Right cardiac atrium (tissue), 5 donors: ENCODE data around the gene ERMARD. TPM values are rescaled to one million over a fixed set of nuclear protein-coding genes. Genes with fewer than 3 reads are reported as not detected.

Experiments
- ATAC-seq, 2 donors: fragments of 200-7000 bp; cut with Tn5 transposase; one replicate each; pipeline versions ENCODE4 v1.8.0 to v1.9.1; 2020; ENCODE audit warnings: moderate library complexity in 2 of 2, mild to moderate bottlenecking in 1 of 2
- DNase-seq, 3 donors: peaks; one replicate each; pipeline ENCODE4 v3.0.0-alpha.2; 2020
- H3K27ac ChIP-seq: one replicate; pipeline ENCODE4 v1.5.1; 2013; ENCODE audit warnings: mild to moderate bottlenecking, low read length, control low read depth, moderate library complexity
- H3K27me3 ChIP-seq: one replicate; pipeline ENCODE4 v1.6.1; 2013; ENCODE audit not compliant: control insufficient read depth, insufficient read depth
- H3K4me1 ChIP-seq: one replicate; pipeline ENCODE4 v1.6.1; 2013; ENCODE audit warnings: low read length; ENCODE audit not compliant: control insufficient read depth, insufficient read depth
- H3K4me3 ChIP-seq: one replicate; pipeline ENCODE4 v1.5.1; 2013; ENCODE audit warnings: low read length, control low read depth
- H3K9me3 ChIP-seq: one replicate; pipeline ENCODE4 v1.6.1; 2013; ENCODE audit warnings: low read length; ENCODE audit not compliant: control insufficient read depth
- WGBS: extraction: QIAGEN DNeasy Blood & Tissue Kit; methylation state at CpG from one replicate; pipeline ENCODE4 v1.1.7; 2013; 5-methylcytosine and 5-hydroxymethylcytosine counted together
- intact Hi-C, 4 donors: fragments of 100-400 bp; cut with DNase I; formaldehyde crosslinking; loops; one replicate each; pipeline versions ENCODE4 v1.11.0 to v1.14.0; 2022 to 2023
- polyA plus RNA-seq: library from polyadenylated mRNA; stranded (reverse); fragments of 200-250 nt; gene quantifications from one replicate; pipeline ENCODE4 v1.2.3, GENCODE V29; 2013
- total RNA-seq, 4 donors: library from RNA; stranded (reverse); fragmentation: NEBNext Ultra II Directional; extraction: Animal tissue kit (Norgen Biotek cat#: 25700); gene quantifications; one replicate each; pipeline ENCODE4 v1.2.1, GENCODE V29; 2021
- donor health status: healthy with polysubstance abuse.
- donor health status: DM: no; HTN: yes; CAD: no.
- donor health status: DM: no; HTN: no; CAD: no.
- donor health status: DM: no; HTN: yes; CAD: no; lungs with severe emphysema.
- donor health status: DM: yes; HTN: yes; CAD: no.

Gene ERMARD
- total and polyA plus RNA-seq, 5 donors: 10.3 to 13.2 (median 12.2) TPM

DNA sequence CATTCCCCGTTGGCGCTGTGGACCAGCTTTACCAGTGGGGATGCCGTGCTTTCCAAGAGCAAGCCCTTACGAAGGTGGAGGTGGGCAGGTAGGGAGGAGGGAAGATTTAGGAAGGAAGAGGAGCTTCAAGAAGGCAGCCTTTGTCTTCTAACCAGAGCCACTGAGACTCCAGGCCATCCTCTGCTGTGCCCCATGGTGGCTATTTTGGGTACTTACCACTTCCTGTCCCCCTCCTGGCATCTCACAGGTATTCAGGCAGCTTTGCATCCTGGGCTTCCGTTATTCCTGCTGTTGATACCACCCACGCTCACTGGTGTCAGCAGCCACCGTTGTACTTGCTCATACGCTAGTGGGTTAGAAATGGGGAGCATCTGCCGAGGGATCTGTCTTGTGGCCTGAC lies 22.9 kb downstream of the ERMARD start:
- 86% methylated on average over 9 of the region's 9 CpGs for WGBS
- no peak overlapping the region for H3K27ac ChIP-seq
- no peak for DNase-seq
- no peaks in the 10 kb centered on the region for H3K9me3 ChIP-seq
- no peaks in the 10 kb centered on the region for H3K4me1 ChIP-seq
- H3K4me3 ChIP-seq: no peak overlapping the region
- intact Hi-C loops: no loop called here
- H3K27me3 ChIP-seq: no peaks in the 10 kb centered on the region
- ATAC-seq: no peak

DNA sequence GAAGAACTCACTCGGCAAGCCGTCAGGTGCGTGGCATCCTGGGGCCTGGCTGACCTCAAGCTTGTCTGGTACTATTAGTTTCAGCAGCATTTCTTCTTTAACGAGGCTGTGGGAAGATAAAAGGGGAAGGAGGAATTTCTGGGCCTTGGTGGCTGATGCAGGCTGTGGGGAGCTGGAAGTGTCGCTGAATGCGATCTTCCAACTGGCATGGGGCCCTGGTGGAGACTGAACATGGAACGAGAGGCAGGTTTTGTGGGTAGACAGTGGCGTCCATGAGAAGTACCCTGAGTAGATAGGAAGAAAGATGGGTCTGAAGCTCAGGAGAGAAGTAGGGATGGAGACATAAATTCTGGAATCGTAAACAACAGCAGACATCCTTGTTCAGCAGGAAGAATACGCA lies 23.9 kb downstream of the ERMARD start:
- H3K9me3 ChIP-seq: no peaks in the 10 kb centered on the region
- ATAC-seq (no peak), DNase-seq (no peak)
- intact Hi-C loops: no loop called here
- H3K4me1 ChIP-seq: no peaks in the 10 kb centered on the region
- 87% methylated on average over 10 of the region's 10 CpGs for WGBS
- H3K4me3 ChIP-seq: no peak overlapping the region
- H3K27ac ChIP-seq: no peak overlapping the region
- no peaks in the 10 kb centered on the region for H3K27me3 ChIP-seq

DNA sequence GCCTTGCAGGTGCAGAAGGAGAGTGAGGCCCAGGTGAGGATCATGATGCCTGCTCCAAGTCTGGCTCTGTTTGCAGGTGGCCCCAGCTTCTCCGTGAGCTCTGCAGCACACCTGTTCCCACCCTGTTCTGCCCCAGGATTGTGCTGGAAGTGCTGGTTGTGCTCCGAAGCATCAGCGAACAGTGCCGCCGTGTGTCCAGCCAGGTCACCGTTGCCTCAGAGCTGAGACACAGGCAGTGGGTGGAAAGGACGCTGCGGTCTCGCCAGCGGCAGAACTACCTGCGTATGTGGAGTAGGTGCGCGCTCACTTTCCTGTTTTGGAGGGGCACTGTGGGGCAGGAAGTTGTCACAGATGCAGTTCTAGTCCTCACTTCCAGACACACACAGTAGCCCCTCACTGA lies 25.0 kb downstream of the ERMARD start:
- no peak overlapping the region for H3K27ac ChIP-seq
- WGBS: 95% methylated on average over 13 of the region's 13 CpGs
- no peaks in the 10 kb centered on the region for H3K4me1 ChIP-seq
- no peaks in the 10 kb centered on the region for H3K9me3 ChIP-seq
- DNase-seq (no peak), ATAC-seq (no peak)
- intact Hi-C loops: no loop called here
- H3K4me3 ChIP-seq: no peak overlapping the region
- H3K27me3 ChIP-seq: no peaks in the 10 kb centered on the region

DNA sequence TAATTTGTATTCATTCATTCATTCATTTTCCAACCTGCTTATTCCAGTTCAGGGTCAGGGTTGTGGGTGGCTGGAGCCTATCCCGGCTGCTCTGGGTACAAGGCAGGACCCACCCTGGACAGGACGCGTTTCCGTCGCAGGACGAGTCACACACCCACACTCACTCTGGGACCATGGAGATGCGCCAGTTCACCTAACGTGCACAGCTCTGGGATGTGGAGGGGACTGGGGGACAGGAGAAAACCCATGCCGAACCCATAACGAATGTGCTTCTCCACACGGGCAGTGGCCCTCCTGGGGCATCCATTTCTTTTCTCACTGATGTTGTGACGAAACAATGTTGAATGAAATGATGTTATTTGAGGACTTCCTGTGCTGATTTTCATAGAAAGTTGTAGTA lies 26.5 kb downstream of the ERMARD start:
- Histone ChIP-seq H3K9me3 (no peaks in the 10 kb centered on the region), H3K27ac (no peak overlapping the region), H3K27me3 (no peaks in the 10 kb centered on the region), H3K4me3 (no peak overlapping the region), H3K4me1 (no peaks in the 10 kb centered on the region)
- 92% methylated on average over 12 of the region's 12 CpGs for WGBS
- ATAC-seq (no peak), DNase-seq (no peak)
- intact Hi-C loops: no loop called here

DNA sequence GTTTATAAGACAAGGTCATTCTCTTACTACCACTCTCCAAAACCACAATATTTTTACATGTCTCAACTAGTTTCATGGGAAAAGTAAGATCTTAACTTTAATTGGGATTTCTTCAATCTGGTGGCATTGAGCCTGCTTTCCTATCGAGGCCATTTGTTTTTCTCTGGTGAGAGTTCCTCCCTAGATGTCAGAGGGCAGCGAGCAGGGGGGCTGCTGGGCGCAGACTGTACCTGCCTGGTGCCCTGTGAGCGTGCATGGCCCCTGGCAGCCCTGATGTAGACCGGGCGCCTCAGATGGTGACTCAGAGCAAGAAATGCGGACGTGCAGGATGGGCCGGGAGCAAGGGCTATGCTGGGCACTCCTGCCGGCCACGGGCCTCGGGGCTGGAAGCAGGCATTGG lies 27.2 kb downstream of the ERMARD start:
- H3K4me1 ChIP-seq: no peaks in the 10 kb centered on the region
- no peak overlapping the region for H3K4me3 ChIP-seq
- no peaks in the 10 kb centered on the region for H3K9me3 ChIP-seq
- ATAC-seq: no peak
- intact Hi-C loops: no loop called here
- WGBS: 93% methylated on average over 12 of the region's 12 CpGs
- DNase-seq: no peak
- H3K27me3 ChIP-seq: no peaks in the 10 kb centered on the region
- no peak overlapping the region for H3K27ac ChIP-seq

DNA sequence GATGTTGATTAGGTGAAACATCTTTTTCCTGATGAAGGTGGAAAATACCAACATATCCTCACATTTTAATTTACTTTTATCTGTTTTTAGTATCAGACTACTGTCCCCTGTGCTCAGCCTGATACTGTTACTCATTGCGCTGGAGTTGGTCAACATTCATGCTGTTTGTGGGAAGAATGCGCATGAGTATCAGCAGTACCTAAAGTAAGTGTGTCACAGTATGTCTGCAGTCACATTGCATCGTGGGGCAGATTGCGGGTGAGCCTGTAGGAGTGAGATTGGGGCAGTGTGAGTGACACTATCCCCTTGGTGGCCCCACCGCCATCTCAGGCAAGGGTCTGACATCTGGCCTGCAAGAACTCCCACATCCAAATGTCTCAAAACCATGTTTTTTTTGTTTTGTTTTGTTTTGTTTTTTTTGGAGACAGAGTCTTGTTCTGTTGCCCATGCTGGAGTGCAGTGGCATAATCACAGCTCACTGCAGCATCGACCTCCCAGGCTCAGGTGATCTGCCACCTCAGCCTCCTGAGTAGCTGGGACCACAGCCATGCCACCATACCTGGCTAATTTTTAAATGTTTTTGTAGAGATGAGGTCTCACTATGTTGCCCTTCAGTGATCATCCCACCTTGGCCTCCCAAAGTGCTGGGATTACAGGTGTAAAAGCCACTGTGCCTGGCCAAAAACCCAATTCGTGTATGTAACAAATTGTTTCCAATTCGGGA lies 27.8 kb downstream of the ERMARD start:
- WGBS: 87% methylated on average over 8 of the region's 8 CpGs
- no peak for DNase-seq

DNA sequence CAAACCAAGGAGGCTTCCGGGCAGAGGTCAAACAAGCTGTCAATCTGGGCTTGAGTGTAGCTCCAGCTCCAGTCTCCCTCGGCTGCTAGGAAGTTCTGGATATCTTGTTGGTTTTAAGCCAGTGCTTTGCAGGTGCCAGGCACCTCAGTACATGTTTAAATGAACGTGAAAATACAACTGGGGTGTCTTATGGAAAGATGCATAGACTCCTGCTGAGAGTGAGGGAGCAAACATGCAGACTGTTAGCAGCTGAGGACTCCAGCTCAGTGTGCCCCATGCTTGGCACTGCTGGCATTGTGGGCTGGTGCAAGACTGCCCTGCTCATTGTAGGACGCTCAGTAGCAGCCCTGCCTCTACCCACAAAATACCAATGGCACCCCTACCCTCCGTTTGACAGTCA lies 28.5 kb downstream of the ERMARD start:
- intact Hi-C loops: no loop called here
- DNase-seq (no peak), ATAC-seq (no peak)
- Histone ChIP-seq H3K27me3 (no peaks in the 10 kb centered on the region), H3K4me3 (no peak overlapping the region), H3K27ac (no peak overlapping the region), H3K9me3 (no peaks in the 10 kb centered on the region), H3K4me1 (no peaks in the 10 kb centered on the region)
- 80% methylated on average over 5 of the region's 5 CpGs for WGBS

More for the DNA sequence above, 27.8 kb downstream of the ERMARD start:
- Histone ChIP-seq H3K27me3 (no peaks in the 10 kb centered on the region), H3K9me3 (no peaks in the 10 kb centered on the region), H3K4me3 (no peak overlapping the region), H3K27ac (no peak overlapping the region), H3K4me1 (no peaks in the 10 kb centered on the region)
- intact Hi-C loops: no loop called here
- ATAC-seq: no peak

DNA sequence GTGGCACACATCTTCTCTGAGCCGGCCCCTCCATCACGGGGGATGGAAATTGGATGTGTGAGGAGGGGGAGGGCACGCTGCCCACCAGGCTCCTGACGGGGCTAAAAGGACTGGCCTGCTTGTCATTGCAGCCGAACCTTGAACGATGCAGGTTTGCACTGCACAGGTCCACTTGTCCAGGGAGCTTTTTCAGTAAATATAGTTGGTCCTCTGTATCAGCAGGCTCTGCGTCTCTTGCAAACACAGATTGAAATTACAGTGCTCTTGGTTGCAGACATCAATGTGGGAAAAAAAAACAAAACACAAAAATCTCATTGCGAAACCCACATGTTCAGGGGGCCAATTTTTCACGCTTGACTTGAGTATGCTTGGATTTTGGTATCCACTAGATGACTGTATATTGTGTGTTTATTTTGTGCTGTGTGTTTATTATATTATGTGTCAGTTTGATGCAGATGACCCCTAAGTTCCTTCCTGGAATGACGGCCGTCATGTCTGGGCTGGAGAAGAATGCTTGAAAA lies 29.2 kb downstream of the ERMARD start:
- Histone ChIP-seq H3K4me1 (no peaks in the 10 kb centered on the region), H3K9me3 (no peaks in the 10 kb centered on the region), H3K27me3 (no peaks in the 10 kb centered on the region), H3K27ac (no peak overlapping the region), H3K4me3 (no peak overlapping the region)
- intact Hi-C loops: no loop called here
- 87% methylated on average over 11 of the region's 11 CpGs for WGBS
- ATAC-seq: no peak
- no peak for DNase-seq

DNA sequence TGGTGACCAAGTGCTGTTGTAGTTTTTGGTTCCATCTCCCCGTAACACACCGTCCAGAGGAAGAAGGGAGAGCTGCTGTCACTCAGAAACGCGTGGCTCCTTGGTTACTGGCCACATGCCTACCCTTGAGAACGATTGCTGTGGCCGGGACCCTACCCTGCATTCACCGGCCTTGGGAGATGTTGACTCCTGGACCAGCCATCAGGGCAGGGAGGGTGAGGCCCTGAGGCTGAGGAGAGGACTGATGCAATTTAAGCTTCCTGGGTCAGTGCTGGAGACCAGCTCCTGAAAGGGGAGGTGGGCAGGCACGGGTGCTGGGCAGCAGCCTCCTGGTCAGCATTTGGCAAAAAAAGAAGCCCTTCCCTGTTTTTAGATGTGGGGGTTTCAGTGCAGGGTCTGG lies 31.5 kb downstream of the ERMARD start:
- 97% methylated on average over 8 of the region's 8 CpGs for WGBS
- intact Hi-C loops: no loop called here
- Histone ChIP-seq H3K27me3 (no peaks in the 10 kb centered on the region), H3K27ac (no peak overlapping the region), H3K4me3 (no peak overlapping the region), H3K9me3 (no peaks in the 10 kb centered on the region), H3K4me1 (no peaks in the 10 kb centered on the region)
- DNase-seq (no peak), ATAC-seq (no peak)

DNA sequence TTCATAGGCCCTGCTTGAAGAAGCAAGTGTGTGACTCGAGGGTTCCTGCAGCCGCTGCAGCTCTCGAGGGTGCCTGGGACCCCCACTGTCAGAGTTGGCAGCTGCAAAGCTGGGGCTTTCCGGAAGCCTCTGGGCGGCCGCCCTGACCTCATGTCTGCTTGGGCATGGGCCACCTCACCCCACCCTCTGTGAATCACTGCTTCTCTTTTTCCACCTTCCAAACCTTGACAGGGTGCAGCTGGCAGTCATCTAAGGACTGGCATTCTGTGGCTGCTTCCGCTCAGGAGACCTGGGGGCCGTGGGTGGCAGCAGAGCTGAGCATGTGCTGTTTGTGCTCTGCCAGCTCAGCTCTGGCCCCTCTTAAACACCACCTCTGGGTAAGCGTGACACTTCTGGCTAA lies 32.0 kb downstream of the ERMARD start:
- ATAC-seq: no peak
- Histone ChIP-seq H3K4me3 (no peak overlapping the region), H3K9me3 (no peaks in the 10 kb centered on the region), H3K27ac (no peak overlapping the region), H3K27me3 (no peaks in the 10 kb centered on the region), H3K4me1 (no peaks in the 10 kb centered on the region)
- intact Hi-C loops: no loop called here
- WGBS: 80% methylated on average over 9 of the region's 9 CpGs
- DNase-seq: no peak

DNA sequence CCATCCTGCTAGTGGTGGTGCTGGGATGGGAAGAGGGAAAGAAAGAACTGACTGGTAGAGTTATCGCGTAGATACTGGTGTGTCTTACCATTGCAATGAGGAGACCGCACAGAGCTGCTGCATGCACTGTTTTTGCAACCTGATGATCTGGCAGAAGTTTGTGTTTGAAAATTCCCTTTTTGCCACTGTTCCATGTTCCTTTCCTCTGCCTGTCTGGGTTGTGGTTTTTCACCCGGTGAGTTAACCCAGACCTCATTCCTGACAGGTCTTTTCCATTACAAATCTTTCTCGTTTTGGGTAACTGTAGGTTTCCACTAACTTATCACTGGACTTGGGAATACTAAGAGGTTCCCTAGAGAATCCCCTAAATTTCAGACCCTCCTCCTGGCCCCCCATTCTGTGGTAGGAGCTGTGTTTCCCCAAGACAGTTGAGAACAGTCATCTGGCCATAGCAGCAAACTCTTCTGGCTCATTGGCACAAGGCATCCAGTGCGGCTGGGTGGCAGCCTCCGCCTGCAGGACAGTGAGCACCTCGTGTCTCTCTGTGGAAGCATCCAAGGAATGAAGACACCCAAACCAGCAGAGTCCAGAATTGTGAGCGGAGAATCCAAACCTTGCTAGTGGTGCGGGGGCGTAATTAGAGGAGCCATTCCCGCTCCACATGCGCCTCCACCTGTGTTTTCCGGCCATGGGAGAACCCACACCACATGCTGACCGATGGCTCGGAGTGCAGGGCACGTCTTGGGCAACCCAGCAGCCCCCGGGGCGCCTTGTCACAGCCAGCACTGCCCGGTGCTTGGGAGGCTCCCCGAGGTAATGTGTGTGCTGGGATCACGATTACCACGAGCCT lies 32.8 kb downstream of the ERMARD start:
- ATAC-seq (no peak), DNase-seq (no peak)
- H3K4me3 ChIP-seq: no peak overlapping the region
- H3K27ac ChIP-seq: no peak overlapping the region
- WGBS: 91% methylated on average over 23 of the region's 23 CpGs
- H3K9me3 ChIP-seq: no peaks in the 10 kb centered on the region
- no peaks in the 10 kb centered on the region for H3K4me1 ChIP-seq
- intact Hi-C loops: no loop called here
- H3K27me3 ChIP-seq: no peaks in the 10 kb centered on the region
